HG03108 (cell line): ENCODE data around the gene ICE2.

ENCODE experiments used
- ATAC-seq: cut with Tn5 transposase; IDR thresholded peaks from one replicate; pipeline ENCODE4 v1.9.1; 2021; ENCODE audit warnings: moderate library complexity; ENCODE audit not compliant: unreplicated experiment

The ICE2 gene

GRCh38 chr15:60391722-60392315, 87.1 kb downstream of the ICE2 start:
- no peak for ATAC-seq

GRCh38 chr15:60390871-60391501, 88.0 kb downstream of the ICE2 start:
- ATAC-seq = no peak

- ATAC-seq = no peak
Measured at GRCh38 chr15:60390231-60390630, 88.7 kb downstream of the ICE2 start.

GRCh38 chr15:60389261-60390077, 89.5 kb downstream of the ICE2 start:
- peak; percentile 64 for ATAC-seq

- ATAC-seq = no peak
Measured at GRCh38 chr15:60387321-60387720, 91.6 kb downstream of the ICE2 start.

GRCh38 chr15:60386615-60387014, 92.3 kb downstream of the ICE2 start:
- ATAC-seq = no peak

- no peak for ATAC-seq
Measured at GRCh38 chr15:60385620-60386552, 93.1 kb downstream of the ICE2 start.

- ATAC-seq = no peak
Measured at GRCh38 chr15:60384526-60385126, 94.3 kb downstream of the ICE2 start.

GRCh38 chr15:60384053-60384452, 94.9 kb downstream of the ICE2 start:
- ATAC-seq = no peak

GRCh38 chr15:60382773-60383674, 95.9 kb downstream of the ICE2 start:
- no peak for ATAC-seq

- no peak for ATAC-seq
Measured at GRCh38 chr15:60381148-60381788, 97.7 kb downstream of the ICE2 start.

GRCh38 chr15:60379525-60380274, 99.2 kb downstream of the ICE2 start:
- ATAC-seq = no peak

- no peak for ATAC-seq
Measured at GRCh38 chr15:60379185-60379524, 99.8 kb downstream of the ICE2 start.

- no peak for ATAC-seq
Measured at GRCh38 chr15:60376677-60377095, 102.3 kb downstream of the ICE2 start.

GRCh38 chr15:60375306-60375705, 103.6 kb downstream of the ICE2 start:
- no peak for ATAC-seq

GRCh38 chr15:60374628-60375081, 104.3 kb downstream of the ICE2 start:
- no peak for ATAC-seq

- ATAC-seq = no peak
Measured at GRCh38 chr15:60374209-60374608, 104.7 kb downstream of the ICE2 start.

- ATAC-seq = no peak
Measured at GRCh38 chr15:60373745-60374144, 105.2 kb downstream of the ICE2 start.
